ENCODE data around the gene QTRT2.

The QTRT2 gene
- long read RNA-seq, donor 1, full-length matches to known transcripts, result 3 of 3 reads
- long read RNA-seq, donor 1, partial matches to known transcripts, result 0 of 3 reads
- long read RNA-seq, donor 1, other reads (novel, unspliced or antisense), result 0 of 3 reads
- long read RNA-seq, donor 2, partial matches to known transcripts, result 0 of 1 reads
- long read RNA-seq, donor 2, other reads (novel, unspliced or antisense), result 0 of 1 reads
- long read RNA-seq, donor 3, partial matches to known transcripts, result 0 of 2 reads
- long read RNA-seq, donor 3, other reads (novel, unspliced or antisense), result 0 of 2 reads
- long read RNA-seq, donor 4, full-length matches to known transcripts, result 4 of 4 reads
- long read RNA-seq, donor 4, partial matches to known transcripts, result 0 of 4 reads
- long read RNA-seq, donor 4, other reads (novel, unspliced or antisense), result 0 of 4 reads
- long read RNA-seq, donor 5, partial matches to known transcripts, result 0 of 3 reads
- long read RNA-seq, donor 5, other reads (novel, unspliced or antisense), result 0 of 3 reads
- long read RNA-seq, donor 6, partial matches to known transcripts, result 0 of 2 reads
- long read RNA-seq, donor 6, other reads (novel, unspliced or antisense), result 0 of 2 reads
- long read RNA-seq, donor 7, full-length matches to known transcripts, result 6 of 6 reads
- long read RNA-seq, donor 7, partial matches to known transcripts, result 0 of 6 reads
- long read RNA-seq, donor 7, other reads (novel, unspliced or antisense), result 0 of 6 reads
- long read RNA-seq, donor 8, partial matches to known transcripts, result 0 of 2 reads
- long read RNA-seq, donor 8, other reads (novel, unspliced or antisense), result 0 of 2 reads

- peak; percentile 93 for DNase-seq
Observed at GRCh38 chr3:114056130-114057010, at the start of gene QTRT2, which contains the start of gene CCDC191. Gene QTRT2, plus strand, starts transcription at chr3:114056737. Its CDS starts 8,521 bp downstream, at chr3:114065258. Gene CCDC191, minus strand, starts transcription at chr3:114056526. Its CDS starts 60 bp downstream, at chr3:114056466.

DNA sequence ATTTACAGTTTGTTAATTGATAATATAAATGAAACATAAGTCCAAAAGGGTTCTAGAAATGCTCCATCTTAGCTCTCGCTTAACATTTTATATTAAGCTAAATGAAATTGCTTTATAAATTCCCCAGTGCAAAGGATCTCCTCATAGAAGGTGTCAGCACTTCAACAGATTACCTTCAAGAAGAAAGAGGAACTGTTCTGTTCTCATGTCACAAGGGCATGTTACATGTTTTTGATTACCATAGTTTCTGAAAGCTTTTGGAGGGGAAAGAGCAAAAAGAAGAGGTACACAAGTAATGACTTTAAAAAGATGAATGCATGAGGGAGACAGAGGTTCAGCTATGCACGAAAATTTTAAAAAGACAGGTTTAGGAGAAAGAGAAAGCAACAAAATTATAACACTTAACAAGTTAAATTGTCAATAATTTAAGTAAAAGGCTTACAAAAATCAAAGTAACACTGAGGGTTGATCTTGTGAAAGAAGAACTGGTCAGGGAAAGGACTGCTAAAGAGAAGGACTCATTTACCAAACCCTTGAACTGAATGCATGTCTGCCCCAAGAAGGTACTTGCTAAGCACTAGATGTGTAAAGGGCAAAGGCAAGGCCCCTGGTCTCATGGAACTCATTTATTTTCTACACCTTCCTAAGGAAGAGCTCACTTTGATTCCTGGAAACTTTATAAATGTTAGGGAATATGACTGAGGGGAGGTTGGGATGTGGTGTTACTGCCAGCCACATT lies 45.3 kb upstream of the QTRT2 start:
- DNase-seq, result no peak

DNA sequence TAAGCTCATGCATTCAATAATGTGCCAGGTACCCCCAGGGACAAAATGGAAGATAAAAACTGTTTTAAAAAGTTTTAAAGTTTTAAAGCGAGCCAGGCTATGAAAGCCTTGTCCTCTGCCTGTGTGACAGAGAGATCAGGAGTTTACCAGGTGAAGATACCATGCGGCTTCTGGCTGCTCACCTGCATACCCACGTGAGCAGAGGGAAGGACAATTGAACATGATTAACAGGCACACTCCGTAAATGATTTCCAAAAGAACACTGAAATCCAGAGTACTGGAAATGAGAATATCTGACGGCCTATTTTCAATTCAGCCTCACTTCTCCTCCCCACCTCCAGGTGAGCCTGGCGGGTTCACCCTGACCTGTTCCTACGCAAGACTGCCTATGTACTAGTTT lies 42.3 kb upstream of the QTRT2 start:
- DNase-seq, result no peak

GRCh38 chr3:114019486-114019885 lies 37.1 kb upstream of the QTRT2 start:
- no peak for DNase-seq

DNA sequence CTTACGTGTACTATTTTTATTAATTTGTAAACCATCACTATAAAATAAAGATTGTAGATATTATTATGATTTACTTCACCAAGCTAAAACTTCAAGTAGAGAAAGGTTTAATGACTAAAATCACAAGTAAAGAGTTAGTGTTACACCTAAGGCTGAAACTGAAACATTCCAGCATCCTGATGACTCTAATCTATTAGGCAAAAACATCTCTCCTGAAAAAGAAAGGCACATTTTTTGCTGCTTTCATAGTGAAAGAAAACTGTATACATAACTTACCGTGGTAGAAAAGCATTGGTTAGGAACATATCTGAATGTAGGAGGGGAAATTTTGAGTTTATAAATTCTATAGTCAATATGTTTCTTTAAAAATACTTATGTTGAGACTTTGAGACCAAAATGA lies 35.6 kb upstream of the QTRT2 start:
- DNase-seq, result no peak

DNA sequence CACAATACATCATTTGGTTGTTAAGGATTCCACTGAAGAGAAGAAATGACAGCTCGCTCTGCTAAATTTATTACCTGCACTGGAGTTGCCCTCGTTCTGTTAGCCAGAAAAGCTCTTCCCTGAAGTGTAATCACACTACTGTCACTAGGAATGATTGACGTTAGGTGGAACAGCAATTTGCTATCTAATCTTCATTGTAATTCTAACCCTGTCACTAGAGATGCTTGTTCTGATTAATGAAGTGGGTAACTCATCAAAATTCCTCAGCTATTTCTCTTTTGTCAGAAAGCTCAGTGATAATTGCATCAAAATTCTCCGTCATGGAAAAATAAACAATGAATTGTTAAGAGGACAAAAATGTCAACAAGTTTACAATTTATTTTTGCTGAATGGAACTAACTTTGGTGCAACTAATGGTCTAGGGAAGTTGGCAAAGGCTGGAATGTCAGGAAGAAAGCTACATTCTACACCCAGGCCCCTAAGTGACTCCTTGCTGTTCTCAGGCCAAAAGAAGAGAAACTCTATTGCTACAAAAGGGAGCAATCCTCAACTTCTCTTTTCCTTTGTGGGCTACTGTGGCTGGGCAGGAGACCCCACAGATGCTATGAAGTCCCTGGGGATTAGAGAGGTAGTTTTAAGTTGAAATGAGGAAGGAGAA lies 34.3 kb upstream of the QTRT2 start:
- no peak for DNase-seq

DNA sequence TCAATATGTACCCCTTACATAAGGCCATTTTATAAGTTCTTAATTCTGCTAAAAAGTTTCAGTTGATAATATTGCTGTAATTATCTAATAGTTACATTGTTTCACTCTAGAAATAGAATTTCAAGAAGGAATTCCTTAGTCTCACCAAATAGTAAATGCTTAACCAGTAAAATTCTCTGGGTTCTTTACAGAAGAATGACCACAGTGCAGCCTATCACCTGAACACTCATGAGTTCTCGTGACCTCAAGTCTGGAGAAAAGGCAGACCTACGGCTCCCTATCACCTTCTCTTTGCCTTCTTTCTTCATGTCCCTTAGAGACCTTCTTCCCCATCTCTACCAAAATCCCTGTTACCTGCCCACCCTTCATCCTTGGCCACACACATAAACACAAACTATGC lies 31.1 kb upstream of the QTRT2 start:
- no peak for DNase-seq

DNA sequence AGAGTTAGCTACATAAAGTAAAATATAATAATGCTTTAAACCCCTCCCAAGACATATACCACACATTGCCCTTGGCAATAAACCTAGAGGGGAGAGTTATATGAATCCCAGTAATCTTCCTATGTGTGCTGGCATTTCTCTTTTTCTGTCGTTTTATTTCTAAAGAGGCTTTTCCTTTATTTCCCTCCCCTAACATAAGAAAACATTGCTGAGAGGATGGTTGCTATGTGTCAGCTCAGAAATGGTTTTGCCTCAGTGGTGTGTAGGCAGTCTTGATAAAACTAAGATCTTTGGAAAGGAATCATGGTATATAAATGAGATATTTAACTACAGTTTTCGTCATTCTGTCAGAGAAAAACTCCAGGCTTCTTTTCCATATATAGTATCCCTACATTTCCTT lies 30.2 kb upstream of the QTRT2 start:
- DNase-seq, result no peak

DNA sequence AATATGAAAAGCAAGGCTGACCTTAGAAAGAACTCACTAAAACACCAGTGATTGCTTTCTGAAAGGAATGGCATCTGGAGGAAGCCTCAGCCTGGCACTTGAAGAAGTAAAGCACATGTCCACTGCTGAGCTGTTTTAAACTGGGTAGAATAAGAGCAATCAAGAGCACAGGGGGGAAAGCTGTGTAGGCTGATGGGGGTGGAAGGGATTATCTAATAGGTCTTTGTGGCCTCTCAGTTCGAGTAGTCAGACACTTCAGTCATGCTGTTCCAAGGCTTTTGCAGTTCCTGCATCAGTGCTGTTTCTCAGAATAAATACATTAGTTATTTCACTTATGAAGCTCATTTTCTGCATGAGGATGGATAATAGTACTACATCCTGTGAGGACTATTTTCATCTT lies 22.8 kb upstream of the QTRT2 start:
- no peak for DNase-seq

- no peak for DNase-seq
Observed at GRCh38 chr3:114034211-114034610, 22.3 kb upstream of the QTRT2 start.

DNA sequence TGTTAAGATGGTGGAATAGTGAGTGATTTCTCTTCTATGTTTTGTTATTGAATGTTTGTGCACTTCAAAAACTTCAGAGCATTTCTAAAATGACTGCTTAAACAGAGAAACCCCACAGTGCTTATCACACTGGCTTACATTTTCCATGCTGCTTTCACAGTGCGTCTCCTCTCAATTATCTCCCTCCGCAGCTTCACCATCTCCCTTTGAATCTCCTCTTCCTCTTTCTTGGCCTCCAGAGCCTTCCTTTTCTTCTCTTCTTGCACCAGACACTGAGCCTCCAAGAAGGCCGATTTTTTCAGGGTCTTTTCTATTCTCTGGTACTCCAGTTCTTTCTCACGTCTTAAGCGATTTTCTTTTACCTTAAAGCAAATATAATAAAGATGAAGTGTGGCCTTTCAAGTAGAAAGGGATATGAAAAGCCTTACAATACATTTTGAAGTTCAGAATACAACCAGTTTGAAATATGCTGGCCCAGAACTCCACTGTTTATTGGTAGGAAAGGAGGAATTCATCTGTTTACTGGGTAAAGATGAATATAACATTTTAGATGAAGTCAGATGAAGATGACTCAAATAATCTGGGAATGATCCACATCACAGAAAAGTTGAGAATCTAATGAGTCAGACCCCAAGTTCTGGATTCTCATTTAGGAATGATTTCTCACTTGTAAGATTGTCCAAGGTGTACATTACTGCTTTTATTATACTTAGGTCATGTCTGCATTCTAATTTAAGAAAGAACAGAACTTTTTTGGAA lies 21.6 kb upstream of the QTRT2 start:
- DNase-seq, result no peak

- no peak for DNase-seq
Observed at GRCh38 chr3:114035896-114036295, 20.6 kb upstream of the QTRT2 start.

DNA sequence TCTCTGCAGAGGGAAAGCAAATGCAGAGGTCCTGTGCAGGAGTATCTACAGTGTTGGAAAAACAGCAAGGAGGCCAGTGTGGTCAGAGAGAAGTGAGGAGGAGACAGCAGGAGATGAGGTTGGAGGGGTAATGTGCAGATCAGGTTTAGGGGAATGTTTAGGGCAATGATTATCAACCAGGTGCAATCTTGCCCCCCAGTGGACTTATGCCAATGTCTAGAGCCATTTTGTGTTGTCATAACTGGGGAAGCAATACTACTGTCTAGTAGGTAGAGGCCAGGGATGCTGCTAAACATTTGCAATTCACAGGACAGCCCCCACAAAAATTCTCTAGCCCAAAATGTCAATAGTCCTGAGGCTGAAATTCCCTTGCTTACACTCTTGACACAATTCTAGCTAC lies 13.3 kb upstream of the QTRT2 start:
- DNase-seq, result no peak

DNA sequence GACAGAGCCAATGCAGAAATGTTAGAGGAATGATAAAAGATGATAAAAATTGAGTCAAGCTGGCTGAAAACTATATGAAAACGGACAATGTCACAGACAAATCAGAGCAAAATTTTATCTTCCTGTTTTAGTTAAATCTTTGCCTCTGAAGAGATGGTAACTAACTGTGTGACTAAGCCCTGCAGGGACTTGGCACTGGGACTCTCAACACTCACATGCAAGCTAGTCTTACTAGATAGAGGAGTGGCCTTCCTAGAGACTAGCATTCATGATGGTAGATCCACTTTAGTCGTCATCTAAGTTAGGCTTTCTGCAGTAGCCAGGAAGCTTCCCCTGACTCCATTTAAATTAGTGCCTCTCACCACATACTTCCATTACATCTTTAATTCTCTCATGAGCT lies 4.3 kb upstream of the QTRT2 start:
- DNase-seq, result no peak

DNA sequence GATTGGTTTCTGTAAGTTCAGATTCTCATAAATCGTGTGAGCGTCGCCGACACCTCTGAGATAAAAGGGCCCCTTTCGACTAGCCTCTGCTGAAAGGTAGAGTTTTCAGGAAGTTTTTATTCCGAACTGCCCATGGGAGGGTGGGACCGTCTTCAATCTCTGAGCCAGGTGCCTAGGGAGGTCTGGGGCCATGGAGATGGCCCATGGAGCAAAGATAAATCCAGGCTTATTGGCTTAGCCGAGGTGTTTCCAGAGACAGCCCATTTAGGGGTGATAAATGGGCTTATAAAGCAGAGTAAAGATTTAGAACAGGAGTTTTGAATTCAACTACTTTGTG lies 442 bp downstream of the QTRT2 start:
- DNase-seq, result no peak

- no peak for DNase-seq
Observed at GRCh38 chr3:114058646-114059045, 2.1 kb downstream of the QTRT2 start.

GRCh38 chr3:114060906-114061655 lies 4.5 kb downstream of the QTRT2 start:
- DNase-seq, result no peak

DNA sequence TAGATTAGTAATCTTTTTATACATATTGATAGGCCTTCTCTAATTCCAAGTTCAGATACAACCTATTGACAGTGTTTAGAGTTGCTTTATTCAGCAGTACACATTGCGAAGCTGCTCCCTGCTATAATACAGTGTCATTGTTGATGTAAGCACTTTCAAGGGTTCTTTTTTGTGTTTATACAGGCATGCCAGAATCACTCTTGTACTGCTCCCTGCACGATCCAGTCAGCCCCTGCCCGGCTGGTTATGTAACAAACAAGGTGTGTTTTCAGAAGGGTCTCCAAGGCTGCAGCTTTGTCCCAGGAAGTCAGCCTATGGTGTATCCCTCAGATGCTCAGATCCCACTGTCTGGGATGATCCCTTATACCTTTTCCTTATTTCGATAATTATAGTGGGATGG lies 11.3 kb downstream of the QTRT2 start:
- no peak for DNase-seq

GRCh38 chr3:114068336-114068735 lies 11.8 kb downstream of the QTRT2 start:
- DNase-seq, result no peak

DNA sequence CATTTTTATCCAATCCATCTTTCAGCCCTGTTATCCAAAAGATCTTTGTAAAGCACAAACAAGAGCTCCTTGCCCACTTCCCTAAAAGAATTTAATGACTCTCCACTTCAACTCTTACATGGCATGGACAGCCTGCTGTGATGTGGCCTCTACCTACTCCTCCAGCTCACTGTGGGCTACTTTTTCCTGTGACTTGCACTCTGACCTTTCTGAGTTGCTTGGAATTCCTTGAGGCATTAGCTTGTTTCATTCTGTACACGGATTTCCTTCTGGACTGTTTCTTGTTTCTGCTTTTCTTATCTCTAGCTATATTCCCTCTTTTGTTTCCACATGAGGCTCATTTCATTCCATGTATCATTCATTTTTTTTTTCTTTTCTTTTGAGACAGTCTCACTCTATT lies 15.2 kb downstream of the QTRT2 start:
- no peak for DNase-seq
